HG03139 (cell line): ENCODE measurements around the gene SPATA17.
"Not testable (repeated sequence)": the region's sequence is repeated elsewhere in the genome, so short reads cannot be mapped to it uniquely, and the experiment has no call there.

Experiments
- ATAC-seq: cut with Tn5 transposase; IDR thresholded peaks from one replicate; pipeline ENCODE4 v1.9.1; 2021; ENCODE audit not compliant: unreplicated experiment

SPATA17 gene

DNA sequence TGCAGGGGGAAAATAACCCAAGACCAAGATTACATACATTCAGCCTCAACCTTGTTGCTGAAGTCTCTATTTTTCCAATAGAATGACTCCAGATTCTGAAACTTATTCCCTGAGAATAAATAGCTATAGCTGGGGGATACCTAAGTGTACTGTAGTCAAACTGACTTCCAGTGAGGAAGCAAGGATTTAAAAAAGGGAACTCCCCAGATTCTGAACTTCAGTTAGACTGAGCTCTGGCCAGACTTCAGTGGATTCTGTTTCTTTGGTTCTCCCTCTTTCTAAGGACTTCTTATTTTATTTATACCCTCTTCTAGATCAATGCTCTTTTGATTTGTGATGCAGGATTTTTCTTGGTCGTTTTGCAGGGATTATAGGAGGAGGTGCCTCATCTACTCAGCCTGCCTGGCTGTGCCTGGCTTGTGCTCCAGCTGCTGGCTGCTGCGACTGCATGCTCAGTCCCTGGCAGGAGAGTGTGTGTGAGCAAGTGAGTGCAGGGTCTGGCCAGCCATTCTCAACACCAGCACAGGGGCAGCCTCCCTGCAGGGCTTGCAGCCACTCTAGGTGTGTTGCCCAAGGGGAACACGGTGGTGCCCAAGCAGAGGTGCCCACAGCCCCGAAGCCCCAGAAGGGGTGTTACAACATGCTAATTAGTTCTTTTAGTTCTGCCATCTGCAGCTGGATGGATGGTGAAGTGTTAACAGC lies 43.0 kb downstream of the SPATA17 start:
- no peak for ATAC-seq

DNA sequence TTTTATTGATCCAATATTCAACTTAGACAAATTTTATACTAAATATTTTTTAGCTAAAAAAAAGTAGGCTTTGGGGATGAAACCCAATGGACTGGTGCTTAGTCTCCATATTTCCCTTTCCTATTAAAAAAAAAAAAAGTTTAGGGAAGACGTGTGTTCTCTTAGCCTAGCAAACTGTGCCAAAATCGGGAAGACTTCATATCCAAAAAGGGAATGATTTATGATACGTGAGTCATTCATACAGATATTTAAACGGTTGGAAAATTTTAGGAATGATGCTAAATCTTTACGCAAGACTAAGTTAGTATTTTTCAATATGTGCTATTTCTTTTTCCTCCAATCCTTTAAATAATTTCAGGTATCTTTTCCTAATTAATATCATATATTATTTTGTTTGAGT lies 50.7 kb downstream of the SPATA17 start:
- ATAC-seq, result no peak

DNA sequence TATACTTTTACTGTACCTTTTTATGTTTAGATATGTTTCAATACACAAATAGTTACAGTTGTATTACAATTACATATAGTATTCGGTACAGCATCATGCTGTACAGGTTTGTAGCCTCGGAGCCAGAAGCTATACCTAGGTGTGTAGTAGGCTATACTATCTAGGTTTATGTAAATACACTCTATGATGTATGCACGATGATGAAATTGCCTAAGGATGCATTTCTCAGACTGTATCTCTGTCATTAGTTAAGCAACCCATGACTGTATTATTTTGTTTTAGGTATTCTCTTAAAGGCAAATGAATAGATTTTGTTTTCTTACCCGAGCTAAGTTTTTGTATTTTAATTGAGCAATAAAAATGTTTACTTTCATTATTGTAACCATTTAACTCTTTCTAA lies 56.4 kb downstream of the SPATA17 start:
- ATAC-seq, result no peak

DNA sequence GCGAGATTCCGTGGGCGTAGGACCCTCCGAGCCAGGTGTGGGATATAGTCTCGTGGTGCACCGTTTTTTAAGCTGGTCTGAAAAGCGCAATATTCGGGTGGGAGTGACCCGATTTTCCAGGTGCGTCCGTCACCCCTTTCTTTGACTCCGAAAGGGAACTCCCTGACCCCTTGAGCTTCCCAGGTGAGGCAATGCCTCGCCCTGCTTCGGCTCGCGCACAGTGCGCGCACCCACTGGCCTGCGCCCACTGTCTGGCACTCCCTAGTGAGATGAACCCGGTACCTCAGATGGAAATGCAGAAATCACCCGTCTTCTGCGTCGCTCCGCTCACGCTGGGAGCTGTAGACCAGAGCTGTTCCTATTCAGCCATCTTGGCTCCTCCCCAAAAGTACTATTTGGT lies 65.0 kb downstream of the SPATA17 start:
- not testable (repeated sequence) for ATAC-seq

DNA sequence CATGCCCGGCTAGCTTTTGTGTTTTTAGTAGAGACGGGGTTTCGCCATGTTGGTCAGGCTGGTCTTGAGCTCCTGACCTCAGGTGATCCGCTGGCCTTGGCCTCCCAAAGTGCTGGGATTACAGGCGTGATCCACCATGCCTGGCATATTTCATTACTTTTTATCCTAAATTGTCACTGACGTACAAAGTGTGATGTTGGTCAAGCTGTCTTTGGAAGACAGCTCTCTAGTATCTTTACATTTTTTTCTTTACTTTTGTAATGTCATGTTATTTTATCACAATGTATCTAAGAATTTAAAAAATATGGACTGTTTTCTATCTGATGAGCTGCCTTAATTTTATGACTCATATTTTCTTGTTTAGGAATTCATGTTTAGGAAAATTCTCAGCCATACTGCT lies 72.2 kb downstream of the SPATA17 start:
- no peak for ATAC-seq

DNA sequence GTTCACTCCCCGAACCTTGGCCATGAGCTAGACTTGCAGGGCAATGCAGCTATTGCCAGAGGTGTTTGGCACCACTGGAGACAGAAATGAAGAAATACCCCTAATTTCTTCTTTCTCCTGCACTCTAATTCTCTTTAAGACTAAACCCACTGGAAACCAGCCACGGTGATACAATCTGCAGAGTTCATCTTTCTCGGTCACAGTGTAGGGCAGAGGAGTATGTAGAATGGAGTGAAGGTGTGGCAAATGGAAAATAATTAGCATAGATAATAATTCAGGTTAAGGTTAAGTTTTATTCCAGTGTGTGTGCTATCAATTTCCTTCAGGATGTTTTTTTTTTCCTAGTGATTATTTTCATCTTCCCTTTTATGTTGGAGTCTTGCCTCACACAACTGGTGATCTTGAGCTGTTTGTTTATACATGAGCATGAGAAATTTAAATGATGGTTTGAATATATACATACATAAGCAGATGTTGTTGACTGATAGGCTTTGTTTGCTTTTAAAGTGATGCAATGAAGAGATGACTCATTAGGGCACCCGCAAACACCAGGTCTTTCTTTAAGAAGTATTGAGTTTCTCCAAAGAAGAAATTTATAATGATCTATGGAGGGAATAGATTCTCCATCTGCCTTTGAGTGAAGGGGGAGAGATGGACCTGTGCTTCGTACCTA lies 81.9 kb downstream of the SPATA17 start:
- ATAC-seq, result no peak

DNA sequence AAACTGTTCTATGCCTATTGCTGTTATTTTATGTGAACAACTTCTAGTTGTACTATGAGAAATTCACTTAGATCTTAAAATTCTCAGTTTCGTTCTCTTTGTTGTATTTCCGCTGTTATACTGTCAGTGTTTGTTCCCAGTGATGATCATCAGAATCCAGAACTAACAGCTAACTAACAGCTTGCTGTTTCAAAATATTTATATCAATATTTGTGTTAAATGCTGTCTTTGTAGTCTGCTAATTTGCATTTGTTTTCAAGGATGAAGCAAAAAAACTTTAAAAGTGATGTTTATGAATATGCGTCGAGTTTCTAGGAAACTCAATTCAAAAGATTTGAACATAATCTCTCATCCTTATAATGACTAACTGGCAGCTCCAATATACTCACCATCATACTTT lies 84.5 kb downstream of the SPATA17 start:
- ATAC-seq, result no peak

DNA sequence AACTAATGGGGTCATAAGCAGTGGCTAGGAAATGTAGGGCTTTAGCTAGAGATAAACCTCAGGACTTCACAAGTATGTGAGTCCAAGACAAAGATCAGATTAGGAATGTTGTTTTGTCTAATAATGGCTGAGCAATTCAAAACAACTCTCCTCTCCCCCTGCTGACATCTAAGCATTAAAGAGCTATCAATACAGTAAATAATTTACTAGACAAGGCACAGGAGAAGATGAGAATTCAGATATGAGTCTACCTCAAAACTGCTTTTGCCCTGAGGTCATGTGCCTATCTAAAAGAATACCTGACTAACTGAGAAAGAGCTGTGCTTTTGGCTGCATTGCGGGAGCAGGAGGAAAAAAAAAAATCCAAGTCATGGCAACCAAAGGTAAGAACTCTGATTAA lies 86.8 kb downstream of the SPATA17 start:
- ATAC-seq, result no peak

DNA sequence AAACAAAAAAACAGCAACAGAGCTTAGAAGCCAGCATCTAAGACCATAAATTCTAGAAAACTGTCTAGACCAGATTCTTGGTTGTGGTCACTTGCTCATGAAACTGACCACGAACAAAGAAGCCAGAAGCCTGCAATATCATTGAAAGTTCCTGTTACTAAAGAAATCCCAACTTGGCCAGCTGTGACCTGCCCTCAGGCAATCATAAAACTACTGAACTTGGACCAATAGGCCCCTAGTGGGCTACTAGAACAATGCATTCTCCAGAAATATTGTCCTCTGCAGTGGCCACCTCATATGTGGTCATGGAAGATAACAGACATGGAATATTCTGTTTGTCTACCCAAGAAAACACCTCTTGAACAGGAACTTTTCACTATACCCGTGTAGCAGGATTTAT lies 87.7 kb downstream of the SPATA17 start:
- ATAC-seq, result no peak

DNA sequence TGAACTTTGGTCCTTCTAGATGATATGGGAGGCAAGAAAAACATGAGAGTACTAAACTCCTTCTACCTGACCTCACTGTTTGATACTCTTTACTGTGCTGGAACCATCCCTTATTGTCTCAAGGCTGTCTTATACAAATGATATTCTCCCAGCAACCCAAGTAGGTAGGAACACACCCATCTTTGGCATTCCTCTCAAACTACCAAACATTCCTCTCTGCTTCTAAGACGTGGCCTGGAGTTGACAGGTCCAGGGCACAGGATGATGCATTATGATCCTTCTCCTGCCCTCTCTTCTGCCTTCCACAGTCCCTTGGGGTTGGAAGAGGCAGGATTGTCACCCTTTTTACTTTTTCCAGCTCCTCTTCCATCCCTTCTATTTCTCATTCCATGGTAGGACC lies 90.5 kb downstream of the SPATA17 start:
- no peak for ATAC-seq

DNA sequence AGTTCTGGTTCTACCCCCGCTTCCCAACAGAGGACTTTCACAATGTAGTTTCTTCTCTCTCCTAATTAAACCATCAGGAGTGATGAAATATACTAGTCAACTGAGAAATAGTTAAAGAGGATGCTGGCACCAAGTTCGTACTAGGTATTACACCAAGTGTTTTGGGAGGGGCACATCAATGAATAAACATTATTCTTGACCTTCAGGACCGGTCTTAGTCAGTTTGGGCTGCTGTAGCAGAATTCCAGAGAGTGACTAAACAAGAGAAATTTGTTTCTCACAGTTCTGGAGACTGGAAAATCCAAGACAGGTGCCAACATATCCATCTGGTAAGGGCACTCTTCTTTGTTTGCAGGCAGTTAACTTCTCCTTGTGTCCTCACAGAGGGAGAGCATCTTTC lies 103.8 kb downstream of the SPATA17 start:
- no peak for ATAC-seq

DNA sequence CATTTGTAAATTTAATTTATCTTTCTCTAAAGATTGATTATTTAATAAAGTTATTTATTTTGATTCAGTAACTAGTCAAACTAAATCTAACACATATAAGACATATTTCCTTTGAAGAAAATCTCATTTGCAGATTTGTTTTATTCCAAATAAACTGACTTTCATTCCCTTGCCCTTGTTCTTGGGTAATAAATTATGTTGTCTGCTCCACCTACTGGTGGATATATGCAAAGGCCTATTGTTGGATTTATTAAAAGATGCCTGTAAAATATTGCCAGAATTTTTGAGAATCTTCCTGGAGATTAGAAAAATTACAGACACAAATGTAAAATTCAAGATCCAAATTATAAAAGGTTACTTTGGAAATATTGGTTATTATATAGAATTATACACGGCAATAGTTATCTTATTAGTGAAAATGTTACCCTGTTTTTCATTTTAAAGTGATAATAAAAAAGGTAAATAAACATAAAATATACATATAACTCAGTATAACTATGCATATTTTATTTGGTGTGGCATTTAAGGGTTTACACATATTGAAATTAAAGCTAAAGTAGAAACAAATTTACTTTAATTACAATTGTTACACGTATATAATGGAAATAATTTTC lies 116.1 kb downstream of the SPATA17 start:
- ATAC-seq, result no peak

DNA sequence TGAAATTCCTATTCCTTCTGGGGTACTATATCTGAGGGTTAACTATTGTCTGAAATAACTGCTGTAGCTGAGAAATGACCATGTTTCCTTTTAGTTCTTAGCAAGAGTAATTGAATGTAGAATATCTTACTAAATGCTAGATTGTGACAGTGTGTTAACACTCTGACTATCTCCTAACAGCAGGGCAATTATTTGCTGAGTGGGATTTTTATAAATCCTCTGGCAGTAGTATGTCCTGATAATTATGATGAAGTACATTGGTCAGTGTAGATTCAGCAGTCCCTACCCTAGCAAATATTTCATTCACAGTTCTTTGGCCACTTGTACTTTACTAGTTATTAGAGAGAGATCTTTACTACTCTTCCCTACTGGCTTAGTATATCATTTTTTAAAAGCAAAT lies 138.6 kb downstream of the SPATA17 start:
- no peak for ATAC-seq

DNA sequence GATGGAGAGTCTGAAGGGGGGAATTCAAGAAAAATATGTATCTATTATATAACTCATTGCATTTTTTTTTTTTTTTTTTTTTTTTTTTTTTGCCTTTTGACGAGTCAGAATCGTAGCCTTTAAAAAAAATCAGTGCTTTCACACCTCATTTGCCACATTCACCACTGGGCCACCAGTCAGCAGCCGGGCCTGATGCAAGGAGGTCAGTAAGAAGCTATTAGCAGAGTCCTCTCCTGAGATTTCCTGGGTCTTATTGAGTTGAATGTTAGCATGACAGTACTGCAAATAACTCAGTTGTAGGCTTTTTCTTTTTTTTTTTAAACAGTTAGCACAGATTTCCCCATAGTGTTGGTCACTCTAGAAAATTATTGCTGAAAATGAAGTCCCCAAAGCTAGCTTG lies 139.8 kb downstream of the SPATA17 start:
- ATAC-seq, result no peak

DNA sequence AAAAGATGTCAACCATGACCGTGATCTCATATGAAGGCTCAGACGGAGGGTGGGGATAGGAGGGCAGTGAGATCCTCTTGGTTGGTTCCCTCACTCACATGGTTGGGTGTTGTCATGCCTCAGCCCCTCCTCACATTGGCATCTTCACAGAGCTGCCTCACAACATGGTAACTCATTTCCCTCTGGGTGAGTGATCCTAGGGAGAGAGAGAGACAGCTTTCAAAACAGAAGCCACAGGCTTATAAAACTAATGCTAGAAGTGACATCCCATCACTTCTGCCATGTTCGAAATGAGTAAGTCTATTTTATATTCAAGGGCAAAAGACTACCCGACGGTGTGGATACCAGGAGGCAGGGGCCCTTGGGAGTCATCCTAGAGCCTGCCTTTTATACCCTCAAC lies 145.5 kb downstream of the SPATA17 start:
- no peak for ATAC-seq

DNA sequence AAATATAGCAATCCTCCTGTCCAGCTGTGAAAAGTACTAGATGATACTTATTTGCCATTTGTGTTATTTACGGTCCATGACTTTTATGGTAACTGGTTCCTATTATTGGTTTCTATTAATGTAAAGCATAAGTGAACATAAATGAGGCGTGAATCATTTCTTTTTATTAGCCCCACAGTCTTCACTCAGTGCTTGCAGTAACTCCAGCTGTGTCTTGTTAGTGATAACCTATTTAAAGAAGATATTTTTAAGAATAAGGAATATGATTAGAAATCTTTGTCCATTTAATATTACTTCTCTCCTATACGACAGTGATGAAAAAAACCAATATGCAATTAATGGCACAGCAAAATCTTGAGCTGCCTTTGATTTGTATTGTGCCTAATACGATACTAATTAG lies 149.9 kb downstream of the SPATA17 start:
- ATAC-seq, result no peak

DNA sequence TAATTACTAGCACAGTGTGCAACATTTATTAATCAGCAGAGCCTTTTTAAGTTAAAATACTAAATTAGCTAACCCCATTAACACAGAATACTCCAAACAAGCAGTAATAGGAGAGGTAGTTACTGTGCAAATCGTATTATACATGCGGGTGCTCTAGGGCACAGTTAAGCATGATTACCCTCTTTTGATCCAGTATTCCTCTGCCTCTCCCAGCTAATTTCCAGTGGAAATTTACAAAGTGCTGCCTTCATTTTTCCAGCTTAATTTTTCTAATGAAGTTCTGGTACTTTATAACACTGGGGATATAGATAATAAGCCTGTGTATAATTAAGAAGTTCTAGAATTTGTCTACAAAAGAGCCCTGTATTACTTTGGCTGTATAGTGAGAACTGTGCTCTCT lies 159.9 kb downstream of the SPATA17 start:
- no peak for ATAC-seq

DNA sequence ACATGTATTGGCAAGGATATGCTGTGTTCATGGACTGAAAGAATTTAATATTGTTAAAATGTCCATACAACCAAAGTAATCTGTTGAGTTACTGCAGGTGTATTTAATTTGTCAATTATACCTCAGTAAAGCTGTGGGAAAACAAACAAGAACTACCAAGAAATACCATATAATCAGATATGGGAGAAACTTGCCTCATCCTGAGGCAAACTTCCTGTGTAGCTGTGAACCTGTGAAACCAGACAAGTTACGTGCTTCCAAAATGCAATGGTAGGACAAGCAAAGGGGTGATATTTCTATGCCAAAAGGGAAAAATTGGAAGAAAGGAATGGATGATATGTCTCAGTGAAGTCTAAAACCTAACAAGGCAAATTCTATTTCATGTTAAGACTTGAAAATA lies 174.6 kb downstream of the SPATA17 start:
- no peak for ATAC-seq

DNA sequence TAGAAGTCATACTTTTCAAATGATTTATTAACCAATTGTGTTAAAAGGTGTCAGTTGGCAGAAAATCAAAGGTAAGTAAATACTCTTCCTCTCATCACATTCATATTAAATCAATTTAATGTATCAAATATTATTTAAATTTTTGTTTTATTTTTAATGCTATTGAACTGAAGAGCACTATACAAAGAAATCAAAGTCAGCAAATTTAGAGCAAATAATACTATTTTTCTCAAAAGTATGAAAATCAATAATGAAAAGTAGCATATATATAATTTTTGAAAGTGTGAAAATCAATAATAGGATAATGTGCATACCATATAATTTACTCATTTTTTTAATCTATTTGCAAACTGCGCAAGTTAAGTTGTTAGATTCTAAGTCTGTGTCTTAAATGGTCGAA lies 181.0 kb downstream of the SPATA17 start:
- no peak for ATAC-seq

DNA sequence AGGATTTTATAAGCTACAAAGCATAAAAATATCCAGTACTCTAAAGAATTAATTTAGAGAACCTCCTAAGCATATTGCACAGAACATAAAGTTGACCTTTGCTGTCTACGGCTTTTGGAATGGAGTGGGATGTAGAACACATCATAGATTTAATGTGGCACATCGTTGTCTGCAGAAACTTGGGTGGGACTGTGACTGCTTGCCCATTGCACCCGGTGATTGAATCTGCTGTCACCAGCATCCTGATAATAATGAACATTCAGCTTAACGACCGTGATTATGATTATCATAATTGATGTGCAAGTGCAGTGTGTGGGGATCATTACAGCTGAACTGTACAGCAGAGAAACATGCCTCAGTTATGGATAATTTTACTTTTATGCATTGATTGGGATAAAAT lies 181.9 kb downstream of the SPATA17 start:
- ATAC-seq, result no peak

DNA sequence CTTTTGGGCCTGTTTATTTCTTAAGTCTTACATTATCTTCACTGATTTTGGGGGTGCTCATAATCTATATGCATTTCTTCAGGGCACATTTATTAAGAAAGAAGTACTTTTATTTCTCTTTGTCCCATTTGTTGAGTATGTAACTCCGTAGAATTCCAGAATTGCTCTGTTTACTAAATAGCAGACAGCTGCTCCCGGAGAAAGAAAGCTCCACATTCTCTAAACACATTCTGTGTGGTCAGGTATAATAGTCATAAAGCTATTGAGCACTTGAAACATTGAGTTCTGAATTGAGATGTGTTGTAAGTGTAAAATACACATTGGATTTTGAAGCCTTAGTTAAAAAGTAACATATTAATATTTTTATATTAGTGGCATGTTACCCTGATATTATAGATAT lies 206.5 kb downstream of the SPATA17 start:
- no peak for ATAC-seq

DNA sequence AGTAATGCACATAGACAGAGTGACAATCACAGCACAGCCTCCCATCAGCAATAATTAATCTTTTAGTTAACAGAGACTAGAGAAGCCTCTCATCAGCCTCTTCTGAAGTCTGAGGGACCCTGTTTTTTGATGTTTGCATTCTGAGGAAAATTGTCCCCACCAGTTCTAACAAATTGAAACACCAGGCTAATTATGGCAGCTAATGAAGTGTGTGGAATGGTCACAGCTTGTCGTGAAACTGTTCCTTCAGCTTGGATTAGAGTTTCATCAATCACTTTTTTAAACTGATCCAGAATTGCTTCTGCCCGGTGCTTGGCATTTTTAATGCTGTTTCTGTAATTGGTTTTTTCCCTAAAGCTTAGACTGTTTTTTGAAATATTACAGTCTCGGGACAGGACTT lies 208.0 kb downstream of the SPATA17 start:
- no peak for ATAC-seq

DNA sequence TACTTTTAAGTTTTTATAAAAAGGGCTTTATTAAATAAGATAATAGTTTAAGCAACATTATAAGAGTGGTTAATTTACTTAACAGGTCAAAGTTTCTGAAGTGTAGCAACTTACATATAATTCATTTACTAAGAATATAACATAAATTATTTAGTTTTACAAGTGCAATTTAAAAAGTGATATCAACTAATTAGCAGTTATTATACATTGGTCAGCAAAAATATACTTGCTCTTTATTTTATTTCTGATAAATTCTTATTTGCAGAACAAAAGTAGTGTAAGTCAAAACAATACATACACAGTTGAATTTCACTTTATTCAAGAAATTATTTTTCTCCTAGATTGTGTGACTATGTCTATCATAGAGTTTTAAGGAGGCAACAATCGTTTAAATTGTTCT lies 215.6 kb downstream of the SPATA17 start:
- ATAC-seq, result no peak
